GM19397 (cell line): Measurements from ENCODE around the gene DYSF.

ENCODE experiments used
- ATAC-seq: cut with Tn5 transposase; IDR thresholded peaks from one replicate; pipeline ENCODE4 v1.9.1; 2021; ENCODE audit warnings: mild to moderate bottlenecking, moderate library complexity; ENCODE audit not compliant: unreplicated experiment

Gene DYSF

GRCh38 chr2:71668326-71669057, 215.1 kb downstream of the DYSF start:
- no peak for ATAC-seq

- ATAC-seq: no peak
Measured at GRCh38 chr2:71669058-71669456, 215.7 kb downstream of the DYSF start.

GRCh38 chr2:71669628-71670429, 216.5 kb downstream of the DYSF start:
- ATAC-seq: no peak

DNA sequence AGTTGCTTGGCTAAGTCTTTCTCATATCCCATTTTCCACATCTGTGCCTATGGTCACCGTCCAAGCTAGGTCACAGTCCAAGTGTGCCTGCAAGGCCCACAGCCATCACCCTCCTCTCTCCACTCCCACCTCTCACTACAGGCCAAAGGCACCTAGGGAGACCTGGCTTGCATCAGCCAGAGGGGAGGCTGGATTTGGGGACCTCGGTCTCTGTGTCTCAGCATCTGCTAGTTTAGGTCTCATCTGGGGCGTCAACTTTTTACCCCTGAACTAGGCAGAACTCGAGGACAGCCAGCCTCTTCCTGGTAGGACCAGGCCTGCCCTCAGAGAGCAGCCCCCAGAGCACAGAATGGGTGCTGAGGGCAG, 217.1 kb downstream of the DYSF start:
- ATAC-seq: no peak

- ATAC-seq: no peak
Measured at GRCh38 chr2:71671203-71671854, 218.0 kb downstream of the DYSF start.

GRCh38 chr2:71671895-71672825, 218.8 kb downstream of the DYSF start:
- no peak for ATAC-seq

DNA sequence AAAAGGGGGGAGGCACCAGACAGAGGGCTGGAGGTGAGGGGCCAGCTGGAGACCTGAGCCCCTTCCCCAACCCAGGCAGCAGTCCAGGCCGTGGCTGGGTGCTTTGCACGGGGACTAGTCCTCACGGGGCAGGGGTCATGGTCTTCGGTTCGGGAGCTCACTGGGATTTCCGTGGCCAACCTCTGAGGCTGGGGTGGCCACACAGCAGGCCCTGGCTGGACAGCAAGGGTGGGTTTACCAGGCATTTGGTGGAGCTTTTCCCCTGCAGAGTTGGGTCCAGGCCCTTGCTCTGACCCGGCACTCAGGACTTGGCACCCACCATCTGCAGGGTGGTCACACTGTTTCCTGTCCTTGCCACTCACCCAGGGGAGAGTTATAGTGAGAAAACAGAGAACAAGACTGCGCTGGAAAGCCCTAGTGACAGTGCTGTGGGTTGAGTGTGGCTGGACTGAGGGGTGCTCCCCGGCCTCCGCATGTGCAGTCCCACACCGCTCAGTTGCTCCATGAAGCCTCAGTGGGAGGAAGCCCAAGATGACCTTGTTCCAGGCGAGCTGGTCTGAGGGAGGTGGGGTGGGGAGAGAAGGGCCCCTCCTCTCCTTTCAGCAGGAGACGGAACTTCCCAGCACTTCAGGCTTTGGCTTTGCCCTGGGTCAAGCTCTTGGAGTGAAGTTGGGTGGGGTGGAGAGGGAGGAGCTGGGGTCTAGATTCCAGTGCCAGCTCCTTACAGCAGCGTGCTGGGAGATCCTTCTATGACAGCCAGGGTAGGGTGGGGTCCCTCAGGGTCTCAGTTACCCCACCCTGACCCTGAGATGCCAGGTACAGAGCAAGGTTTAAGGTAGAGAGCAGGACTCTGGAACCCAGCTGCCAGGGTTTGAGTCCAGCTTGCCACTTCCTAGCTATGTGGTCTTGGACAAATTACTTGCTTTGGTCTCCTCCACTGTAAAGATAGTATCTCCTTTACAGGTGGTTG, 219.8 kb downstream of the DYSF start:
- ATAC-seq: no peak

- ATAC-seq: no peak
Measured at GRCh38 chr2:71674158-71674851, 220.9 kb downstream of the DYSF start.

- ATAC-seq: no peak
Measured at GRCh38 chr2:71675296-71675695, 221.9 kb downstream of the DYSF start.

- ATAC-seq: no peak
Measured at GRCh38 chr2:71678874-71679273, 225.5 kb downstream of the DYSF start.

DNA sequence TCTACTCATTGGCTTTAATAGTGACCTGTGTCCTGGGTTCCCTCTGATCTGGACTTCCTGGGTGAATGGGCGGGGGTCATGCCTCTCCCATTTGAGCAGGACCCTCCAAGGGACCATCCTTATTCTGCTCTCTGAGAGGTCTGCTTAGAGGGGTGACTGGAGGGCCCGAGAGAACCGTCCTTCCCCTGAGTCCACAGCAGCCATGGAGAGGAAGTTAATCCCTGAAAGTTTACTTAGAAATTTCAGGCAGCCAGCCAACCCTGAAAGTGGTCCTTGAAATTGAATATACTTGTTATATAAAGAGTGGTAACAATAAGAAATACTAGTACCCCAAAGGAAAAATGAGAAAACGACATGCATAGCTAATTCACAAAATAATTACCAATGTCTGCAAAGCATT, 226.1 kb downstream of the DYSF start:
- no peak for ATAC-seq

GRCh38 chr2:71680925-71681324, 227.6 kb downstream of the DYSF start:
- ATAC-seq: no peak

GRCh38 chr2:71681626-71682025, 228.3 kb downstream of the DYSF start:
- no peak for ATAC-seq

DNA sequence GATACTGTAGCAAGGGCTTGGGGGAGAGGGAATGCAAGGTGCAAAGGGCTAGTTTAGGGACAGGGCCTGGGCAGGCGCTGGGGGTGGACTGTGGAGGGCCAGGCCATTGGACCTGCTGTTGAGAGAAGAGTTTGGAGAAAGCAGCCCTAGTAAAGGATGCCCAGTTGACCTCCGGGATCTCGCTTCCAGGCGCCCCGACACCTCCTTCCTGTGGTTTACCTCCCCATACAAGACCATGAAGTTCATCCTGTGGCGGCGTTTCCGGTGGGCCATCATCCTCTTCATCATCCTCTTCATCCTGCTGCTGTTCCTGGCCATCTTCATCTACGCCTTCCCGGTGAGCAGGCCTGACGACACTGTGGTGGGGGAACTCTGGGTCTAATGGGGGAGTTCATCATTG, 229.0 kb downstream of the DYSF start:
- ATAC-seq: no peak

DNA sequence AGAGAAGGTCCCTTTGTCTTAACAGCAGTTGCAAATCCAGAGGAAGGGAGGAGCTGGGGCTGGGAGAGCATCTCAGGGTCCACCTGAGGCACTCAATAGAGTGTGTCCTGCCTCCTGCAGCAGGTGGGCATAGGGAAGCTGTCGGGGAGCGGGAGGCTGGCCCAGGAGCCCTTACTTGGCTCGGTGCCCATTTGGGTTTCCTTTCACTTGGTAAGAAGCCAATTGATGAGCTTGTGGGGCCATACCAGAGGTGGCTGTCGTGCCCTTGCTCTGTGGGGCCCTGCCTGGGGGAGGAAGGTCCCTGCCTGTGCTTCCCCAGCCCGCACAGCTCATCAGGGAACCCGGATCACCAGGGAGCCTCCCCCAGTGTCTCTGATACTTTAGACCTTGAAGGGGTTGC, 229.7 kb downstream of the DYSF start:
- no peak for ATAC-seq

DNA sequence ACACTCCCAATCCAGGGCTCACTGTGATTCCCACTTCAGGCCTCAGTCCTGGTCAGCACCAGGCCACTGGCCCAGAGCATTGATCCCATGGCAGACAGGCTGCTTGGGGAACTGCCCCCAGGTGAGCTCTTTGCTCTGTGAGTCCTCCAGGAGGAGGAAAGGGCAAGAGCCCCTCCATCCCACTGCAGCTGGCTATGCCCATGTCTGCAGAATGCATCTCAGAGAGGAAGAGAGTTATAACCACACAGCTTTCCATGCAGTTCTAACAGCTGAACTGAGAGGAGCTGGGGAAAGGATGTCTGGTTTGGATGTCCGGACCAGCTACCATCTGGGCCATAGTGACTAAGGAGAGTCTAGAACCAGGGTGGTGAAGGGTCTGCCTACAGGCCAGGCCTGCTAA, 230.3 kb downstream of the DYSF start:
- ATAC-seq: no peak

- no peak for ATAC-seq
Measured at GRCh38 chr2:71684226-71685072, 231.1 kb downstream of the DYSF start.
